Peyer's patch (tissue), 4 donors: ENCODE measurements around the gene KPNA6. TPM values are rescaled to one million over a fixed set of nuclear protein-coding genes. Genes with fewer than 3 reads are reported as not detected.
"Not testable (repeated sequence)": the region's sequence is repeated elsewhere in the genome, so short reads cannot be mapped to it uniquely, and the experiment has no call there.

Source experiments
- DNase-seq, 3 donors: peaks; one replicate each; pipeline ENCODE4 v3.0.0-alpha.2; 2017 to 2019
- H3K27ac ChIP-seq, 4 donors: fragments of 200-600 bp; sonication (generic); one replicate each; pipeline ENCODE4 v1.5.1; 2016 to 2019
- H3K27me3 ChIP-seq, 2 donors: fragments of 200-600 bp; sonication (generic); one replicate each; pipeline ENCODE4 v1.5.1; 2019
- H3K36me3 ChIP-seq, 3 donors: fragments of 200-600 bp; sonication (generic); one replicate each; pipeline ENCODE4 v1.5.1; 2016 to 2019
- H3K4me1 ChIP-seq, 4 donors: fragments of 200-600 bp; sonication (generic); one replicate each; pipeline ENCODE4 v1.5.1; 2016 to 2019
- H3K4me3 ChIP-seq, 4 donors: fragments of 200-600 bp; sonication (generic); 1 replicate in 3 of 4; 2 replicates in 1 of 4; pipeline ENCODE4 v1.5.1; 2016 to 2019; ENCODE audit warnings: mild to moderate bottlenecking in 1 of 4
- H3K9me3 ChIP-seq, 4 donors: fragments of 200-600 bp; sonication (generic); one replicate each; pipeline ENCODE4 v1.5.1; 2016 to 2019; ENCODE audit warnings: mild to moderate bottlenecking in 1 of 4
- POLR2A ChIP-seq, 2 donors: fragments of 450-650 bp; IDR thresholded peaks; one replicate each; pipeline ENCODE4 v1.5.1; 2017; ENCODE audit warnings: antibody characterized with exemption in 2 of 2, mild to moderate bottlenecking in 2 of 2, moderate library complexity in 2 of 2
- total RNA-seq, 4 donors: library from RNA; depleted of rRNA; stranded (reverse); fragments of >200 nt; gene quantifications; one replicate each; pipeline ENCODE4 v1.1.0, GENCODE V29; 2016
- TF ChIP-seq, protein P1 (sequence below), 6 experiments: fragments of 450-650 bp in 4 of 6; fragments of 200-600 bp in 2 of 6; sonication (generic) in 1 of 6; IDR thresholded peaks; one replicate each; pipeline ENCODE4 v1.5.1; 2017 to 2019; ENCODE audit warnings: antibody characterized with exemption in 6 of 6, mild to moderate bottlenecking in 3 of 6, moderate library complexity in 1 of 6

KPNA6 gene
- total RNA-seq, 4 donors from 2014 or later = 24.8 to 29.8 (median 25.6) TPM

DNA sequence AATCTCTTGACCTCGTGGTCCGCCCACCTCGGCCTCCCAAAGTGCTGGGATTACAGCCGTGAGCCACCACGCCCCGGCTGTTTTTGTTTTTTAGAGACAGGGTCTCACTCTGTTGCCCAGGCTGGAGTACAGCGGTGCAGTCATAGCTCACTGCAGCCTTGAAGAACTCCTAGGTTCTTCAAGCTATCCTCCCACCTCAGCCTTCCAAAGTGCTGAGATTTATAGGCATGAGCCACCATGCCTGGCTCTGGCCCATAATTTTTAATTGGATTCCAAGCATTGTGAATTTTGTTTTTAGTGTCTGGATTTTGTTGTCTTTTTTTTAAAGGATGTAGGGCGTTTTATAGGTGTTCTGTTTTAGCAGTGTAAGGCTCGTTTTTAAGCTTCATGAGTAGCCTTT lies 43.0 kb downstream of the KPNA6 start:
- no peak overlapping the region for H3K4me3 ChIP-seq
- peaks cover 0 to 18% (median 0%) of the 10 kb centered on the region in 3 donors for H3K36me3 ChIP-seq
- peaks cover 0 to 6% (median 0%) of the 10 kb centered on the region in 4 donors for H3K9me3 ChIP-seq
- H3K27me3 ChIP-seq = no peaks in the 10 kb centered on the region
- TF ChIP-seq, protein P1, sequence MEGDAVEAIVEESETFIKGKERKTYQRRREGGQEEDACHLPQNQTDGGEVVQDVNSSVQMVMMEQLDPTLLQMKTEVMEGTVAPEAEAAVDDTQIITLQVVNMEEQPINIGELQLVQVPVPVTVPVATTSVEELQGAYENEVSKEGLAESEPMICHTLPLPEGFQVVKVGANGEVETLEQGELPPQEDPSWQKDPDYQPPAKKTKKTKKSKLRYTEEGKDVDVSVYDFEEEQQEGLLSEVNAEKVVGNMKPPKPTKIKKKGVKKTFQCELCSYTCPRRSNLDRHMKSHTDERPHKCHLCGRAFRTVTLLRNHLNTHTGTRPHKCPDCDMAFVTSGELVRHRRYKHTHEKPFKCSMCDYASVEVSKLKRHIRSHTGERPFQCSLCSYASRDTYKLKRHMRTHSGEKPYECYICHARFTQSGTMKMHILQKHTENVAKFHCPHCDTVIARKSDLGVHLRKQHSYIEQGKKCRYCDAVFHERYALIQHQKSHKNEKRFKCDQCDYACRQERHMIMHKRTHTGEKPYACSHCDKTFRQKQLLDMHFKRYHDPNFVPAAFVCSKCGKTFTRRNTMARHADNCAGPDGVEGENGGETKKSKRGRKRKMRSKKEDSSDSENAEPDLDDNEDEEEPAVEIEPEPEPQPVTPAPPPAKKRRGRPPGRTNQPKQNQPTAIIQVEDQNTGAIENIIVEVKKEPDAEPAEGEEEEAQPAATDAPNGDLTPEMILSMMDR (IDR thresholded peaks at IDR 0.05) = no peak
- TF ChIP-seq POLR2A (IDR thresholded peaks at IDR 0.05) = no peak
- H3K27ac ChIP-seq = no peak overlapping the region
- DNase-seq = no peak
- H3K4me1 ChIP-seq = peaks cover 0 to 8% (median 0%) of the 10 kb centered on the region in 4 donors

DNA sequence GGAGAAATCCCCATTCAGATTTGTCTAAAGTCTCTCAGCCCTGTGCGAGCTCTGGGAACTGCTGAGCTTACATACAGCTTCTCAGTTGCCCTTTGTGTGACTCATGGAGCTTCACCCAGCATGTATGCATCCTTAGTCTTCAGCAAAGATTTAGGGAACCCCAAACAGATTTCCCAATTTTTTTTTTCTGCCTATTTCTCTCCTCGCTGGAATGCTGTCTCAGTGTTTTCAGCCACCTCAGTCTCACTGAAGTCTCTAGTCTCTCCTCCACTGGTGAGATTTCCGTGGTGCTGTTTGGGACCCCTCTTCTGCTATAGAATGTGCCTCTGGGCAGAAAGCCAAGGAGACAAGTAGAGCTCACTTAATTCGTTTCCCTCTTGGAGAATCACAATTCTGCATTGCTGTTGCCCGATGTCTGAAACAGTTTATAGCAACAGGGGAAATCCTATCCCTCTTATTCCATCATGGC lies 43.5 kb downstream of the KPNA6 start:
- peaks cover 0 to 23% (median 0%) of the 10 kb centered on the region in 3 donors for H3K36me3 ChIP-seq
- no peaks in the 10 kb centered on the region for H3K27me3 ChIP-seq
- peaks cover 0 to 6% (median 0%) of the 10 kb centered on the region in 4 donors for H3K9me3 ChIP-seq
- no peak overlapping the region for H3K4me3 ChIP-seq
- H3K27ac ChIP-seq = no peak overlapping the region
- no peak for DNase-seq
- TF ChIP-seq, protein P1 (IDR thresholded peaks at IDR 0.05) = no peak
- no peak for TF ChIP-seq POLR2A (IDR thresholded peaks at IDR 0.05)
- peaks cover 0 to 8% (median 0%) of the 10 kb centered on the region in 4 donors for H3K4me1 ChIP-seq

DNA sequence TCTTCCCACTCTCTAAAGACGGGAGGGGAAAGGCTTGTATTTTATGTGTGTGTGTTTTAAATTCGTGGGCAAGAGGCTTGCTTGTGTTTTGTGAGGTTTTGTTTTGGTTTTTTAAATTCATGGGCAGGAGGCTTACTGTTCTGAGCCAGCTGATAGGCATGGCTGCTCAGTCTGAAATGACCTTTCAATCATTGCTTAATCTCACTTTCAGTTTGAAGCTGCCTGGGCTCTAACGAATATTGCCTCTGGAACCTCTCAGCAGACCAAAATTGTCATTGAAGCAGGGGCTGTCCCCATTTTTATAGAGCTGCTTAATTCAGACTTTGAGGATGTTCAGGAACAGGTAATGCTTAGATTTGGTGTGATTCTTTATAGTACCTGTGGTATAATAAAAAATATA lies 51.3 kb downstream of the KPNA6 start:
- no peaks in the 10 kb centered on the region for H3K9me3 ChIP-seq
- TF ChIP-seq POLR2A (IDR thresholded peaks at IDR 0.05) = no peak
- TF ChIP-seq, protein P1 (IDR thresholded peaks at IDR 0.05) = no peak
- H3K27me3 ChIP-seq = no peaks in the 10 kb centered on the region
- peaks cover 0 to 95% (median 0%) of the 10 kb centered on the region in 3 donors for H3K36me3 ChIP-seq
- H3K4me3 ChIP-seq = no peak overlapping the region
- H3K4me1 ChIP-seq = no peaks in the 10 kb centered on the region
- H3K27ac ChIP-seq = no peak overlapping the region
- DNase-seq = no peak

DNA sequence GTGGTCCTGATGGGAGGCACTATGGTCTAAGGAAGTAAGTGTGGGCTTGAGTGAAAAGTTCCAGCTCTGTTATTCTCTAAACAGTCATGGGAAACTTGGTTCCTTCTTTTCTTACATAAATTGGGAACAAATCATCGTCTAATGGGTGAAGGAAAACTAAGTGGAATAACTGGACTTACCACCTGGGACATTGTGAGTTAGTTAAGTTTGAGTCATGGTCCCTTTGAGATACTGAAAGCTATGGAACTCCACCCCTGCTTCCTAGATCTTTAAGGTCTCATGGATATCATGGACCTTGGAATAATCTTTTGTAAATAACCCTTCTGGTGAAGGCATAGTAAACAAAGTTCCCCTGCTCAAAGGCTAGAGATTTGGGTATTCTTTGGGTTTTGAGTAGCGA lies 55.5 kb downstream of the KPNA6 start:
- Histone ChIP-seq H3K36me3 (peaks cover 0 to 95% (median 0%) of the 10 kb centered on the region in 3 donors), H3K4me3 (no peak overlapping the region), H3K27me3 (no peaks in the 10 kb centered on the region), H3K9me3 (no peaks in the 10 kb centered on the region), H3K4me1 (no peaks in the 10 kb centered on the region), H3K27ac (no peak overlapping the region)
- no peak for DNase-seq
- TF ChIP-seq, protein P1 (IDR thresholded peaks at IDR 0.05) = no peak
- TF ChIP-seq POLR2A (IDR thresholded peaks at IDR 0.05) = no peak

DNA sequence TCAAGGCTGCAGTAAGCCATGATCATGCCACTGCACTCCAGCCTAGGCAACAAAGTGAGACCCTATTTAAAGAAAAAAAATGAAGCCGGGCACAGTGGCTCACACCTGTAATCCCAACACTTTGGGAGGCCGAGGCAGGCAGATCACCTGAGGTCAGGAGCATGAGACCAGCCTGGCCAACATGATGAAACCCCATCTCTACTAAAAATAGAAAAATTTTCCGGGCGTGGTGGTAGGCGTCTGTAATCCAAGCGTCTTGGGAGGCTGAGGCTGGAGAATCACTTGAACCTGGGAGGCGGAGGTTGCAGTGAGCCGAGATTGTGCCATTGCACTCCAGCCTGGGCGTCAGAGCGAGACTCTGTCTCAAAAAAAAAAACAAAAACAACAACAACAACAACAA lies 57.8 kb downstream of the KPNA6 start:
- not testable (repeated sequence) for DNase-seq, H3K4me1 ChIP-seq, H3K9me3 ChIP-seq, H3K4me3 ChIP-seq, H3K27me3 ChIP-seq, H3K27ac ChIP-seq
- H3K36me3 ChIP-seq = peaks cover 0 to 95% (median 0%) of the 10 kb centered on the region in 3 donors

DNA sequence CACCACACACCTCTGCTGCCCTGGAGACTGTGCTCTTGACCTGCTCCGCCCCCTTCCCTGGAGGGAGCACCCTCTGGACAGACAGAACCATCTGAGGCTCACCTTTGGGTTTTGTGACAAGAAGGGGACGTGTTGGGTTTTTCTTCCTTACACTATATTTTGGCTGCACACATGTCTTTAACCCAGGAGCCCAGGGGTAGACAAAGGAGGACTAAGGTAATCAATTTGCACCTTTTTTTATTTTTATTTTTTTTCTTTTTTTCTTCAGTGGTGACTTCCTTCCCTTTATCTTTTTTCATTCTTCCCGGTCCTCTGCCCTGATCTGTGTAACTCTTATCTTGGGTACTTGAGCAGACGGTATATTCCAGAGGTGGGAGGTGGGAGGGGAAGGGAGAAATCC lies 63.1 kb downstream of the KPNA6 start:
- DNase-seq = no peak
- no peaks in the 10 kb centered on the region for H3K27me3 ChIP-seq
- TF ChIP-seq POLR2A (IDR thresholded peaks at IDR 0.05) = no peak
- TF ChIP-seq, protein P1 (IDR thresholded peaks at IDR 0.05) = no peak
- H3K27ac ChIP-seq = no peak overlapping the region
- no peaks in the 10 kb centered on the region for H3K9me3 ChIP-seq
- H3K36me3 ChIP-seq = peaks cover 0 to 75% (median 0%) of the 10 kb centered on the region in 3 donors
- H3K4me3 ChIP-seq = no peak overlapping the region
- no peaks in the 10 kb centered on the region for H3K4me1 ChIP-seq
